H1 (cell line): ENCODE results near the gene ADO. TPM values are rescaled to one million over a fixed set of nuclear protein-coding genes. Genes with fewer than 3 reads are reported as not detected.

Source experiments
- CTCF ChIA-PET: fragments of 300-600 bp; sonication (Branson Sonifier 250); formaldehyde crosslinking; loops from one replicate; lab custom pipeline; 2021; ENCODE audit not compliant: partially characterized antibody; lab: Charles Lee
- POLR2A ChIA-PET: fragments of 300-600 bp; sonication (Branson Sonifier 250); formaldehyde crosslinking; loops from one replicate; lab custom pipeline; 2021; ENCODE audit warnings: inconsistent platforms; ENCODE audit not compliant: partially characterized antibody; lab: Charles Lee
- DNase-seq, 2 experiments: peaks; one replicate each; pipeline versions ENCODE4 v3.0.0 to v3.0.0-alpha.2; 2010 to 2022; ENCODE audit warnings: low spot score in 2 of 2, low read depth in 1 of 2, mixed read lengths in 1 of 2
- FAIRE-seq: peaks from 2 replicates; lab custom pipeline; 2011; peaks lifted over from hg19 to GRCh38; lab: Jason Lieb, UNC
- H2AFZ ChIP-seq: 2 replicates; pipeline ENCODE4 v1.8.1; 2012; ENCODE audit warnings: low read length, inconsistent platforms
- H2AK5ac ChIP-seq: 2 replicates; pipeline ENCODE4 v1.6.1; 2013; ENCODE audit warnings: low read depth, low read length
- H2BK120ac ChIP-seq: replicated peaks from 2 replicates; pipeline ENCODE3; 2013; ENCODE audit warnings: low read depth, low read length, inconsistent platforms
- H2BK12ac ChIP-seq: 2 replicates; pipeline ENCODE4 v1.6.1; 2013; ENCODE audit warnings: low read depth, low read length
- H2BK15ac ChIP-seq: 2 replicates; pipeline ENCODE4 v1.6.1; 2013; ENCODE audit warnings: low read length
- H2BK20ac ChIP-seq: 2 replicates; pipeline ENCODE4 v1.6.1; 2013; ENCODE audit warnings: low read length
- H2BK5ac ChIP-seq: 2 replicates; pipeline ENCODE4 v1.6.1; 2013; ENCODE audit warnings: low read depth, low read length
- H3K14ac ChIP-seq: 2 replicates; pipeline ENCODE4 v1.6.1; 2013; ENCODE audit warnings: inconsistent platforms; ENCODE audit not compliant: insufficient read length
- H3K18ac ChIP-seq: 2 replicates; pipeline ENCODE4 v1.6.1; 2013; ENCODE audit warnings: low read length; ENCODE audit errors: extremely low read depth
- H3K23ac ChIP-seq: 2 replicates; pipeline ENCODE4 v1.6.1; 2013; ENCODE audit warnings: inconsistent platforms; ENCODE audit not compliant: insufficient read length
- H3K23me2 ChIP-seq: 2 replicates; pipeline ENCODE4 v1.6.1; 2013; ENCODE audit warnings: low read depth, low read length
- H3K27ac ChIP-seq: 2 replicates; pipeline ENCODE4 v1.6.1; 2011; ENCODE audit warnings: low read depth, low read length, inconsistent platforms
- H3K27me3 ChIP-seq, 4 experiments: replicated peaks in 1 of 4; 1 replicate in 1 of 4; 2 replicates in 3 of 4; pipeline versions ENCODE4 v1.6.1 to v1.8.1; 2011 to 2013; ENCODE audit warnings: low read length in 3 of 4, mild to moderate bottlenecking in 3 of 4, inconsistent platforms in 2 of 4, mixed read lengths in 2 of 4, moderate library complexity in 1 of 4; ENCODE audit not compliant: control insufficient read depth in 3 of 4, insufficient read depth in 3 of 4; ENCODE audit errors: extremely low read depth in 1 of 4
- H3K36me3 ChIP-seq, 4 experiments: 2 replicates each; pipeline versions ENCODE4 v1.6.1 to v1.8.1; 2011 to 2013; ENCODE audit warnings: mild to moderate bottlenecking in 4 of 4, low read length in 3 of 4, moderate library complexity in 2 of 4, control low read depth in 1 of 4, inconsistent platforms in 1 of 4; ENCODE audit not compliant: insufficient read depth in 4 of 4, control insufficient read depth in 2 of 4
- H3K4ac ChIP-seq: replicated peaks from 2 replicates; pipeline ENCODE3; 2013; ENCODE audit warnings: low read length, low read depth, mixed read lengths, inconsistent platforms; ENCODE audit not compliant: insufficient read length
- H3K4me1 ChIP-seq, 4 experiments: replicated peaks in 1 of 4; 1 replicate in 1 of 4; 2 replicates in 3 of 4; pipeline versions ENCODE4 v1.6.1 to v1.8.1; 2011 to 2013; ENCODE audit warnings: low read length in 3 of 4, inconsistent platforms in 2 of 4, mixed read lengths in 1 of 4; ENCODE audit not compliant: insufficient read depth in 4 of 4, control insufficient read depth in 3 of 4
- H3K4me2 ChIP-seq, 2 experiments: 2 replicates each; pipeline versions ENCODE4 v1.6.1 to v1.8.1; 2011 to 2013; ENCODE audit warnings: low read depth in 2 of 2, low read length in 2 of 2, control low read depth in 1 of 2, inconsistent platforms in 1 of 2, mild to moderate bottlenecking in 1 of 2; ENCODE audit not compliant: insufficient read depth in 1 of 2
- H3K4me3 ChIP-seq, 4 experiments: fragments of 200-600, 300-600 bp in 1 of 4; sonication (generic), shearing (Covaris generic), sonication (Bioruptor Twin) in 1 of 4; 2 replicates each; pipeline versions ENCODE4 v1.5.1 to v1.8.1; 2011 to 2016; ENCODE audit warnings: low read length in 4 of 4, low read depth in 3 of 4, control low read depth in 2 of 4, inconsistent platforms in 2 of 4, mild to moderate bottlenecking in 2 of 4, mixed read lengths in 1 of 4, moderate library complexity in 1 of 4; ENCODE audit not compliant: insufficient read depth in 2 of 4; ENCODE audit errors: extremely low read depth in 1 of 4
- H3K56ac ChIP-seq: replicated peaks from 2 replicates; pipeline ENCODE3; 2013; ENCODE audit warnings: low read depth, mild to moderate bottlenecking, mixed read lengths, low read length, inconsistent platforms; ENCODE audit not compliant: insufficient read length
- H3K79me1 ChIP-seq: 2 replicates; pipeline ENCODE4 v1.6.1; 2013; ENCODE audit warnings: low read depth, low read length, control low read depth
- H3K79me2 ChIP-seq, 2 experiments: 2 replicates each; pipeline versions ENCODE4 v1.6.1 to v1.8.1; 2012 to 2013; ENCODE audit warnings: low read length in 2 of 2, mild to moderate bottlenecking in 2 of 2, inconsistent platforms in 1 of 2; ENCODE audit not compliant: insufficient read depth in 2 of 2, control insufficient read depth in 1 of 2
- H3K9ac ChIP-seq, 4 experiments: replicated peaks in 1 of 4; 1 replicate in 1 of 4; 2 replicates in 3 of 4; pipeline versions ENCODE4 v1.6.1 to v1.8.1; 2011 to 2013; ENCODE audit warnings: low read depth in 3 of 4, low read length in 3 of 4, control low read depth in 2 of 4, mild to moderate bottlenecking in 2 of 4, moderate library complexity in 2 of 4, inconsistent platforms in 1 of 4; ENCODE audit errors: extremely low read depth in 1 of 4
- H3K9me3 ChIP-seq, 2 experiments: 2 replicates each; pipeline versions ENCODE4 v1.6.1 to v1.8.1; 2012 to 2013; ENCODE audit warnings: mild to moderate bottlenecking in 2 of 2, moderate library complexity in 2 of 2, control low read depth in 1 of 2, inconsistent platforms in 1 of 2, low read depth in 1 of 2, low read length in 1 of 2, mixed read lengths in 1 of 2; ENCODE audit not compliant: insufficient read depth in 2 of 2
- H4K20me1 ChIP-seq, 2 experiments: replicated peaks in 1 of 2; 2 replicates each; pipeline versions ENCODE3 to v1.8.1; 2011 to 2013; ENCODE audit warnings: inconsistent platforms in 2 of 2, low read length in 2 of 2, mild to moderate bottlenecking in 1 of 2; ENCODE audit not compliant: insufficient read depth in 2 of 2, control insufficient read depth in 1 of 2
- H4K5ac ChIP-seq: 2 replicates; pipeline ENCODE4 v1.6.1; 2013; ENCODE audit warnings: low read length, low read depth, mixed read lengths, inconsistent platforms; ENCODE audit not compliant: insufficient read length
- H4K8ac ChIP-seq: 2 replicates; pipeline ENCODE4 v1.8.0; 2013; ENCODE audit warnings: mild to moderate bottlenecking, moderate library complexity, low read length, inconsistent platforms; ENCODE audit not compliant: insufficient read depth; ENCODE audit errors: extremely low read depth
- H4K91ac ChIP-seq: replicated peaks from 2 replicates; pipeline ENCODE3; 2013; ENCODE audit warnings: low read length, mixed read lengths, inconsistent platforms; ENCODE audit not compliant: insufficient read length
- E2F6 ChIP-seq: IDR thresholded peaks from 2 replicates; pipeline ENCODE4 v1.6.1; 2012; ENCODE audit warnings: inconsistent platforms
- MAFK ChIP-seq: IDR thresholded peaks from 2 replicates; pipeline ENCODE4 v1.6.1; 2012; ENCODE audit warnings: low read depth, mild to moderate bottlenecking, improper control_type of control experiment, low read length
- WGBS, 2 experiments: shearing (Covaris generic) in 1 of 2; methylation state at CpG; one replicate each; pipeline versions ENCODE4 v1.1.6 to v1.1.7; 2013 to 2015; ENCODE audit warnings: low lambda C conversion rate in 2 of 2, mixed read lengths in 2 of 2, inconsistent platforms in 1 of 2, low coverage in 1 of 2, missing lambda C conversion rate in 1 of 2; ENCODE audit not compliant: insufficient replicate concordance in 2 of 2, insufficient coverage in 1 of 2, insufficient read length in 1 of 2; ENCODE audit errors: extremely low coverage in 1 of 2, missing lambda C conversion rate in 1 of 2; 5-methylcytosine and 5-hydroxymethylcytosine counted together
- polyA plus RNA-seq, 7 experiments: library from polyadenylated mRNA; depleted of rRNA in 3 of 7; stranded (reverse) in 5 of 7; unstranded in 2 of 7; fragments of >200 nt in 5 of 7; fragments of 200-250 nt in 2 of 7; gene quantifications; 1 replicate in 5 of 7; 2 replicates in 1 of 7; 4 replicates in 1 of 7; pipeline versions ENCODE4 v1.2.1 to v1.2.3, GENCODE V29; 2011 to 2013; ENCODE audit warnings: missing spikeins in 2 of 7, mixed read lengths in 2 of 7
- total RNA-seq: library from RNA; stranded (reverse); fragmentation: NEBNext Ultra II Directional; extraction: Animal tissue kit (Norgen Biotek cat#: 25700); gene quantifications from 2 replicates; pipeline ENCODE4 v1.2.1, GENCODE V29; 2021

Gene ADO
- total and polyA plus RNA-seq, 2 of the 8 experiments (the other 6 are each of a cell fraction or from before 2014, with no cell fraction given): 18.7 to 27.9 TPM

- Histone ChIP-seq H3K27me3 (peaks cover 14 to 49% (median 42%) of the 10 kb centered on the region in 4 experiments), H2BK20ac (no peak overlapping the region), H4K8ac (no peak overlapping the region), H2BK5ac (no peak overlapping the region), H4K5ac (no peak overlapping the region), H3K18ac (no peak overlapping the region), H3K56ac (no peak overlapping the region), H3K4ac (no peak overlapping the region), H3K79me1 (no peaks in the 10 kb centered on the region), H3K14ac (no peak overlapping the region), H4K91ac (no peak overlapping the region), H3K4me3 (no peak overlapping the region), H3K9ac (no peak overlapping the region), H3K27ac (no peak overlapping the region), H3K4me2 (peak overlapping the region in 1 of 2 experiments; percentile 83; a peak in 1 of 4 replicates), H2AFZ (no peak overlapping the region), H3K23ac (no peak overlapping the region), H4K20me1 (peaks cover 0 to 13% of the 10 kb centered on the region in 2 experiments), H2BK15ac (no peak overlapping the region; the same call in 1 of the 2 replicates), H3K36me3 (no peaks in the 10 kb centered on the region), H3K9me3 (no peaks in the 10 kb centered on the region), H3K79me2 (no peaks in the 10 kb centered on the region), H2BK12ac (no peak overlapping the region), H3K23me2 (peaks cover 26% of the 10 kb centered on the region), H2AK5ac (no peak overlapping the region), H3K4me1 (peaks cover 0 to 7% (median 3%) of the 10 kb centered on the region in 4 experiments; a peak in 4 of 7 replicates), H2BK120ac (no peak overlapping the region)
- WGBS, 2 experiments: 89% methylated on average over 5 of the region's 5 CpGs; no CpG with 5 or more reads in 1 of the 2 experiments
- DNase-seq (no peak), FAIRE-seq (no peak)
- ChIA-PET POLR2A (interaction anchor here (3.0 to 7.7 kb wide), 2 partner anchors 9 to 13 kb away, joined by 7 to 99 read pairs; partner anchors contain the start of gene ADO), CTCF (interaction anchor here (0.8 to 6.9 kb wide), 2 partner anchors 64 to 202 kb away, joined by 3 to 94 read pairs; no protein-coding TSS in a partner anchor)
- TF ChIP-seq E2F6 (no peak), MAFK (no peak)
These were observed 9.5 kb downstream of the ADO start for GRCh38 chr10:62813981-62814380.
